HG03196 (cell line): ENCODE data around the gene NAA60.

ENCODE experiments used
- ATAC-seq: cut with Tn5 transposase; IDR thresholded peaks from one replicate; pipeline ENCODE4 v1.9.1; 2021; ENCODE audit not compliant: unreplicated experiment

NAA60 gene

GRCh38 chr16:3443108-3444031 lies at the start of gene NAA60, which contains the start of gene ZNF597:
Gene NAA60 (plus strand): TSS chr16:3443680. CDS start chr16:3476228, 32,548 bp downstream.
Gene ZNF597 (minus strand): TSS chr16:3443504. CDS start chr16:3443153, 351 bp downstream.
- ATAC-seq: peak; percentile 80

GRCh38 chr16:3400446-3400778 lies 43.1 kb upstream of the NAA60 start:
- no peak for ATAC-seq

GRCh38 chr16:3400779-3401688 lies 42.4 kb upstream of the NAA60 start, which contains the start of the genes ZNF174 and ZSCAN32:
Gene ZNF174 (plus strand): TSS chr16:3401215. CDS start chr16:3402005, 790 bp downstream.
Gene ZSCAN32 (minus strand): TSS chr16:3401004. CDS start chr16:3397557, 3,447 bp downstream.
- ATAC-seq: peak; percentile 96

- ATAC-seq: no peak
Observed at GRCh38 chr16:3401719-3402397, 41.6 kb upstream of the NAA60 start.

- ATAC-seq: no peak
Observed at GRCh38 chr16:3408561-3409197, 34.8 kb upstream of the NAA60 start.

GRCh38 chr16:3413730-3414379 lies 29.6 kb upstream of the NAA60 start:
- ATAC-seq: no peak

GRCh38 chr16:3431779-3432219 lies 11.7 kb upstream of the NAA60 start:
- no peak for ATAC-seq

- ATAC-seq: no peak
Observed at GRCh38 chr16:3434373-3434772, 9.1 kb upstream of the NAA60 start.

GRCh38 chr16:3439637-3440036 lies 3.8 kb upstream of the NAA60 start:
- no peak for ATAC-seq

GRCh38 chr16:3444032-3444388 lies 530 bp downstream of the NAA60 start:
- ATAC-seq: peak; percentile 27

GRCh38 chr16:3454093-3454492 lies 10.6 kb downstream of the NAA60 start:
- ATAC-seq: no peak

GRCh38 chr16:3454631-3455147 lies 11.2 kb downstream of the NAA60 start:
- ATAC-seq: no peak

- peak; percentile 77 for ATAC-seq
Observed at GRCh38 chr16:3457434-3458252, 14.2 kb downstream of the NAA60 start.

GRCh38 chr16:3458278-3458851 lies 14.9 kb downstream of the NAA60 start:
- ATAC-seq: peak; percentile 17

GRCh38 chr16:3458852-3459361 lies 15.4 kb downstream of the NAA60 start:
- ATAC-seq: no peak

GRCh38 chr16:3459401-3460090 lies 16.1 kb downstream of the NAA60 start:
- no peak for ATAC-seq

- no peak for ATAC-seq
Observed at GRCh38 chr16:3460121-3460520, 16.6 kb downstream of the NAA60 start.

GRCh38 chr16:3460585-3460984 lies 17.1 kb downstream of the NAA60 start:
- ATAC-seq: no peak
